Measurements from ENCODE around the gene TIMM17A. TPM values are rescaled to one million over a fixed set of nuclear protein-coding genes. Genes with fewer than 3 reads are reported as not detected.
"Not testable (repeated sequence)": the region's sequence is repeated elsewhere in the genome, so short reads cannot be mapped to it uniquely, and the experiment has no call there.

TIMM17A gene
- total and polyA plus RNA-seq, 2 donors (not counting 1 experiment from before 2014, with no cell fraction given) = 47.7 to 103 TPM

GRCh38 chr1:201954263-201955008 is 867 bp upstream of the TIMM17A start:
- Histone ChIP-seq H3K36me3 (ENCODE audit: control insufficient read depth, insufficient read depth, low read length) (no peaks in the 10 kb centered on the region), H4K20me1 (ENCODE audit: control insufficient read depth, extremely low read depth, insufficient read depth, low read length) (no peaks in the 10 kb centered on the region), H3K27me3 (ENCODE audit: control insufficient read depth, insufficient read depth, low read length) (no peaks in the 10 kb centered on the region), H3K9me3 (ENCODE audit: control insufficient read depth, insufficient read depth, low read depth, low read length) (no peaks in the 10 kb centered on the region), H3K4me1 (ENCODE audit: control insufficient read depth, extremely low read depth, insufficient read depth, low read length) (peaks cover 2% of the 10 kb centered on the region), H3K9ac (ENCODE audit: insufficient read depth, low read length) (peak overlapping the region; percentile 94), H3K4me2 (ENCODE audit: extremely low read depth, insufficient read depth, low read length) (peak overlapping the region; percentile 72), H3K4me3 (replicated peaks in 1 of 4; ENCODE audit: control extremely low read depth in 1 of 4, insufficient read depth in 1 of 4, low read depth in 3 of 4, low read length in 4 of 4) (peak overlapping the region; percentile 70 to 100 (median 96)), H3K79me2 (ENCODE audit: control insufficient read depth, insufficient read depth, low read length) (peaks cover 22% of the 10 kb centered on the region), H2AFZ (ENCODE audit: low read length) (no peak overlapping the region), H3K27ac (ENCODE audit: insufficient read depth, low read length) (peak overlapping the region; percentile 94)
- no peak for TF ChIP-seq EZH2 (IDR thresholded peaks at IDR 0.05; ENCODE audit: low read length, missing control alignments)
- DNase-seq (ENCODE audit: low read depth in 2 of 2) = no peak

- Histone ChIP-seq H3K27me3 (ENCODE audit: control insufficient read depth, insufficient read depth, low read length) (no peaks in the 10 kb centered on the region), H4K20me1 (ENCODE audit: control insufficient read depth, extremely low read depth, insufficient read depth, low read length) (no peaks in the 10 kb centered on the region), H3K9me3 (ENCODE audit: control insufficient read depth, insufficient read depth, low read depth, low read length) (no peaks in the 10 kb centered on the region), H3K27ac (ENCODE audit: insufficient read depth, low read length) (peak overlapping the region; percentile 94), H3K4me2 (ENCODE audit: extremely low read depth, insufficient read depth, low read length) (peak overlapping the region; percentile 99), H3K79me2 (ENCODE audit: control insufficient read depth, insufficient read depth, low read length) (peaks cover 22% of the 10 kb centered on the region), H3K9ac (ENCODE audit: insufficient read depth, low read length) (peak overlapping the region; percentile 94), H3K4me3 (replicated peaks in 1 of 4; ENCODE audit: control extremely low read depth in 1 of 4, insufficient read depth in 1 of 4, low read depth in 3 of 4, low read length in 4 of 4) (peak overlapping the region; percentile 70 to 100 (median 96)), H2AFZ (ENCODE audit: low read length) (peak overlapping the region; percentile 99), H3K4me1 (ENCODE audit: control insufficient read depth, extremely low read depth, insufficient read depth, low read length) (peaks cover 2% of the 10 kb centered on the region), H3K36me3 (ENCODE audit: control insufficient read depth, insufficient read depth, low read length) (no peaks in the 10 kb centered on the region)
- no peak for DNase-seq (ENCODE audit: low read depth in 2 of 2)
- TF ChIP-seq CTCF (conservative IDR thresholded peaks at IDR 0.05 in 1 of 2, IDR thresholded peaks at IDR 0.05 in 1 of 2; ENCODE audit: low read depth in 1 of 2, low read length in 2 of 2) (no peak), EZH2 (IDR thresholded peaks at IDR 0.05; ENCODE audit: low read length, missing control alignments) (no peak)
These were observed 433 bp downstream of the TIMM17A start for GRCh38 chr1:201955729-201956143.

GRCh38 chr1:201958348-201958747 is 3.0 kb downstream of the TIMM17A start:
- no peaks in the 10 kb centered on the region for H4K20me1 ChIP-seq (ENCODE audit: control insufficient read depth, extremely low read depth, insufficient read depth, low read length)
- no peak overlapping the region for H3K27ac ChIP-seq (ENCODE audit: insufficient read depth, low read length)
- H3K27me3 ChIP-seq (ENCODE audit: control insufficient read depth, insufficient read depth, low read length) = no peaks in the 10 kb centered on the region
- H2AFZ ChIP-seq (ENCODE audit: low read length) = no peak overlapping the region
- H3K36me3 ChIP-seq (ENCODE audit: control insufficient read depth, insufficient read depth, low read length) = peaks cover 2% of the 10 kb centered on the region
- no peaks in the 10 kb centered on the region for H3K9me3 ChIP-seq (ENCODE audit: control insufficient read depth, insufficient read depth, low read depth, low read length)
- no peak overlapping the region for H3K9ac ChIP-seq (ENCODE audit: insufficient read depth, low read length)
- DNase-seq (ENCODE audit: low read depth in 2 of 2) = no peak
- peaks cover 2% of the 10 kb centered on the region for H3K4me1 ChIP-seq (ENCODE audit: control insufficient read depth, extremely low read depth, insufficient read depth, low read length)
- no peak overlapping the region for H3K4me3 ChIP-seq (replicated peaks in 1 of 4; ENCODE audit: control extremely low read depth in 1 of 4, insufficient read depth in 1 of 4, low read depth in 3 of 4, low read length in 4 of 4)
- H3K4me2 ChIP-seq (ENCODE audit: extremely low read depth, insufficient read depth, low read length) = no peak overlapping the region
- H3K79me2 ChIP-seq (ENCODE audit: control insufficient read depth, insufficient read depth, low read length) = peaks cover 22% of the 10 kb centered on the region
- TF ChIP-seq CTCF (conservative IDR thresholded peaks at IDR 0.05 in 1 of 2, IDR thresholded peaks at IDR 0.05 in 1 of 2; ENCODE audit: low read depth in 1 of 2, low read length in 2 of 2) = no peak
- TF ChIP-seq EZH2 (IDR thresholded peaks at IDR 0.05; ENCODE audit: low read length, missing control alignments) = no peak

DNA sequence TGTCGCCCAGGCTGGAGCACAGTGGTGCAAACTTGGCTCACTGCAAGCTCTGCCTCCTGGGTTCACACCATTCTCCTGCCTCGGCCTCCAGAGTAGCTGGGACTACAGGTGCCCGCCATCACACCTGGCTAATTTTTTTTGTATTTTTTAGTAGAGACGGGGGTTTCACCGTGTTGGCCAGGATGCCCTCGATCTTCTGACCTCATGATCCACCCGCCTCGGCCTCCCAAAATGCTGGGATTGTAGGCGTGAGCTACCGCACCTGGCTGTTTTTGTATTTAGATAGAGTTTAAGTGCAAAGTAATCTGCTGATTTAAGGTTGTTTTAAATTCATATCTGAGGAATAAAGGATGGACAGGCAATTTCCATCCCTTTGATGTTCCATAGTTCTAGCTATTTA is 7.1 kb downstream of the TIMM17A start:
- H3K79me2 ChIP-seq (ENCODE audit: control insufficient read depth, insufficient read depth, low read length); H3K9me3 ChIP-seq (ENCODE audit: control insufficient read depth, insufficient read depth, low read depth, low read length); H3K4me1 ChIP-seq (ENCODE audit: control insufficient read depth, extremely low read depth, insufficient read depth, low read length); H3K27me3 ChIP-seq (ENCODE audit: control insufficient read depth, insufficient read depth, low read length); H3K9ac ChIP-seq (ENCODE audit: insufficient read depth, low read length); H4K20me1 ChIP-seq (ENCODE audit: control insufficient read depth, extremely low read depth, insufficient read depth, low read length); H3K4me2 ChIP-seq (ENCODE audit: extremely low read depth, insufficient read depth, low read length); H2AFZ ChIP-seq (ENCODE audit: low read length); H3K4me3 ChIP-seq (replicated peaks in 1 of 4; ENCODE audit: control extremely low read depth in 1 of 4, insufficient read depth in 1 of 4, low read depth in 3 of 4, low read length in 4 of 4); DNase-seq (ENCODE audit: low read depth in 2 of 2); H3K27ac ChIP-seq (ENCODE audit: insufficient read depth, low read length); H3K36me3 ChIP-seq (ENCODE audit: control insufficient read depth, insufficient read depth, low read length): not testable (repeated sequence)

Measured in fibroblast of lung (primary cell).